GM18951 (cell line): ENCODE results near the gene POLD2.

Experiments used
- POLR2A ChIP-seq: IDR thresholded peaks from 4 replicates; pipeline ENCODE4 v1.6.1; 2011; ENCODE audit warnings: mild to moderate bottlenecking; ENCODE audit not compliant: insufficient read length, insufficient read depth; ENCODE audit errors: extremely low read depth
- in situ Hi-C: fragments of 300-500 bp; cut with MboI; formaldehyde crosslinking; loops from one replicate; pipeline ENCODE4 v1.12.0; 2022; ENCODE audit warnings: low sequenced_read_pairs, mixed read lengths, inconsistent platforms; ENCODE audit not compliant: unreplicated experiment

POLD2 gene

GRCh38 chr7:44108768-44109750 is 14.3 kb downstream of the POLD2 start:
- TF ChIP-seq POLR2A, result no peak
- in situ Hi-C loops, result no loop called here

- in situ Hi-C loops, result no loop called here
- no peak for TF ChIP-seq POLR2A
Observed at GRCh38 chr7:44107961-44108767, 15.2 kb downstream of the POLD2 start.

- in situ Hi-C loops, result no loop called here
- TF ChIP-seq POLR2A, result no peak
Observed at GRCh38 chr7:44107116-44107960, 16.0 kb downstream of the POLD2 start.

- in situ Hi-C loops, result no loop called here
- TF ChIP-seq POLR2A, result no peak
Observed at GRCh38 chr7:44106311-44107065, 16.9 kb downstream of the POLD2 start.

- in situ Hi-C loops, result no loop called here
- TF ChIP-seq POLR2A, result no peak
Observed at GRCh38 chr7:44105832-44106231, 17.5 kb downstream of the POLD2 start.

- in situ Hi-C loops, result no loop called here
- no peak for TF ChIP-seq POLR2A
Observed at GRCh38 chr7:44104860-44105771, 18.2 kb downstream of the POLD2 start.

- in situ Hi-C loops, result no loop called here
- TF ChIP-seq POLR2A, result no peak
Observed at GRCh38 chr7:44103923-44104859, 19.2 kb downstream of the POLD2 start, which contains the start of gene AEBP1. TSS of gene AEBP1 (plus strand) at chr7:44104345. CDS start at chr7:44104666, 321 bp downstream.

GRCh38 chr7:44103566-44103922 is 19.8 kb downstream of the POLD2 start:
- in situ Hi-C loops, result no loop called here
- TF ChIP-seq POLR2A, result no peak

- in situ Hi-C loops, result no loop called here
- TF ChIP-seq POLR2A, result no peak
Observed at GRCh38 chr7:44102846-44103565, 20.3 kb downstream of the POLD2 start.
